ENCODE measurements around the gene IL16. TPM values are rescaled to one million over a fixed set of nuclear protein-coding genes. Genes with fewer than 3 reads are reported as not detected.

Gene IL16
- total RNA-seq, 2 donors from 2014 or later, result 32.3 to 84.1 TPM

DNA sequence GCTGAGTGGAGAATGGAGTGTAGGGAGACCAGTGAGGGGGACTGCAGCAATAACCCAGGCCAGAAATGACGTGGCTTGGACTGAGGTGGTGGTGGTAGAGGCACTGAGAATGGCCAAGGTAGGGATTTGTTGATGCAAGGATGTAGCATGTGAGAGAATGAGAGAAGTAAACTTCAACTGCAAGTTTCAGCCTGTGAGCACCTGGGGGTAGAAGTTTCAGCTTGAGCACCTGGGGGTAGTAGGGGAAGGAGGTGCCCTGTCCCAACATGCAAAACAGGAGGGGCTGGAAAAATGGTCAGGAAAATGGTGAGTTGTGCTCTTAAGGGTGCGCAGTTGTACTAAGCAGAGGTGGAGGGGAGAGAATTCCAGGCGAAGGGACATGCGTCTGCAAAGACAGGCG, 31.0 kb downstream of the IL16 start:
- H3K36me3 Mint-ChIP-seq, result no peaks in the 10 kb centered on the region
- peaks cover 11 to 23% of the 10 kb centered on the region in 2 donors for H3K27me3 Mint-ChIP-seq
- H3K4me3 Mint-ChIP-seq, result no peak overlapping the region
- H3K9me3 Mint-ChIP-seq, result no peaks in the 10 kb centered on the region
- no peaks in the 10 kb centered on the region for H3K4me1 Mint-ChIP-seq (ENCODE audit: low read depth in 2 of 2)
- DNase-seq (ENCODE audit: low spot score), result no peak
- no peak for ATAC-seq
- H3K27ac Mint-ChIP-seq, result no peak overlapping the region

- Mint-ChIP-seq H3K27ac (no peak overlapping the region), H3K4me3 (no peak overlapping the region), H3K9me3 (no peaks in the 10 kb centered on the region), H3K27me3 (peaks cover 10 to 11% of the 10 kb centered on the region in 2 donors), H3K36me3 (no peaks in the 10 kb centered on the region), H3K4me1 (ENCODE audit: low read depth in 2 of 2) (no peaks in the 10 kb centered on the region)
- no peak for ATAC-seq
- DNase-seq (ENCODE audit: low spot score), result no peak
These were observed 32.9 kb downstream of the IL16 start for GRCh38 chr15:81229586-81229985.

DNA sequence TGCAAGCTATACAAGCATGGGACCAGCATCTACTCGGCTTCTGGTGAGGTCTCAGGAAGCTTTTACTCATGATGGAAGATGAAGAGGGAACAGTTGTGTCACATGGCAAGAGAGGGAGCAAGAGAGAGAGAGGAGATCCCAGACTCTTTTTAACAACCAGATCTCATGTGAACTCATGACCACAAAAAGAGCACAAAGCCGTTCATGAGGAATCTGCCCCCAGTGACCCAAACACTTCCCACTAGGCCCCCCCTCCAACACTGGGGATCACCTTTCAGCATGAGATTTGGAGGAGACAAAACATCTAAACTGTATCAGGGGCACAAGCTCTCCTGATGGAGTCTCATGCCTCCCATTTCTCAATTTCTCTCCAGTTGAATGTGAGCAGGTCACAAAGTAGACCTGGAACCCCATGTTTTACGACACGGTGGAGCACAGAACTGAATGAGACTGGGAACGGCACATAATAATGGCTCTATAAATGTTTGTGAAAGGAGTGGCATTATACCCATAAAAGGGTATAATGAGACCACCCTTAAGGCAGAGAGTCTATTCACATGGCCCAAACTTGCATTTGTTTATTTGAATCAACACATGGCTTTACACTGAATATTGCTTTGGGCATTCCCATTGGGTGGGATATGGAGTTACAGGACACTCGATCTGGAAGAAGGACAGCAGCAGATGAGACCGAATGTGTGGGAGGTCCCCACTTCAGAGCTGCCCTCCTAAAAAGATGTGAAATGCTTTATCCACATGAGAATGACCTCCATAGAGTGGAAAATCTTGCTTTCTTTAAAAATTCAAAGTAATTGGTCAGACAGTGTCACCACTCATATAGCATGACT, 38.8 kb downstream of the IL16 start:
- Mint-ChIP-seq H3K27me3 (peaks cover 0 to 2% of the 10 kb centered on the region in 2 donors), H3K4me1 (ENCODE audit: low read depth in 2 of 2) (no peaks in the 10 kb centered on the region), H3K9me3 (no peaks in the 10 kb centered on the region), H3K27ac (no peak overlapping the region), H3K4me3 (no peak overlapping the region), H3K36me3 (no peaks in the 10 kb centered on the region)
- DNase-seq (ENCODE audit: low spot score), result no peak
- ATAC-seq, result no peak

DNA sequence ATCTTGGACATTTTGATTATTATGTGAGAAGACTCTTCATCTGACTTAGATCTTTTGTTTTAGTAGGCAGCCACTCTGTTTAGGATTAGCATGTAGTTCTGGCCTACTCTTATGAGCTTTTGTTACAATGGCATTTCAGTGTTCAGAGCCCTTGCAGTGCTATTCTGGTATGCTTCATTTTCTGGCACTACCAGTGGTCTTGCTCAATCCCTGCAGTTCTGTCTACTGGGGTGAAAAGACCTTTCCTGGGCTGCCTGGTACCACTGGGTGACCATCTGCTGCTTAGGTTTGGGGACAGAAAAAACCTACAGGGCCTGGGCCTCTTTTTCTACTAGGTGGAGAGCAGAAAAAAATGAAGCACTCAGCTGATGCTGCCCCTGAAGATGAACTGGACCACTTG, 42.5 kb downstream of the IL16 start:
- ATAC-seq (no peak), DNase-seq (ENCODE audit: low spot score) (no peak)
- Mint-ChIP-seq H3K27ac (no peak overlapping the region), H3K4me1 (ENCODE audit: low read depth in 2 of 2) (no peaks in the 10 kb centered on the region), H3K9me3 (peaks cover 3% of the 10 kb centered on the region), H3K36me3 (peaks cover 12% of the 10 kb centered on the region), H3K4me3 (no peak overlapping the region), H3K27me3 (peaks cover 0 to under 1% of the 10 kb centered on the region in 2 donors)

DNA sequence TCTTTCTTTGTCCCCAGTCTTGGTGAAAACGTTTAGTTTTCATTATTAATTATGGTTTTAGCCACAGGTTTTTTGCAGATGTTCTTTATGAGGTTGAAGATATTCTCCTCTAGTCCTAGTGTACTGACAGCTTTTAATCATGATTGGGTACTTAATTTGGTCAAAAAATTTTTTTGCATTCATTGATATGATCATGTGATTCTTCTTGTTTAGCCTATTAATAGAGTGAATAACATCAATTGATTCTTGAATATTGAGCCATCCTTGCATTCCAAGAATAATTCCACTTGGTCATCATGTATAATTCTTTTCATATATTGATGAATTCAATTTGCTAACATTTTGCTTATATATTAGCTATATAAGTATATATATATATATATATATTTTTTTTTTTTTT, 46.1 kb downstream of the IL16 start:
- DNase-seq (ENCODE audit: low spot score), result no peak

DNA sequence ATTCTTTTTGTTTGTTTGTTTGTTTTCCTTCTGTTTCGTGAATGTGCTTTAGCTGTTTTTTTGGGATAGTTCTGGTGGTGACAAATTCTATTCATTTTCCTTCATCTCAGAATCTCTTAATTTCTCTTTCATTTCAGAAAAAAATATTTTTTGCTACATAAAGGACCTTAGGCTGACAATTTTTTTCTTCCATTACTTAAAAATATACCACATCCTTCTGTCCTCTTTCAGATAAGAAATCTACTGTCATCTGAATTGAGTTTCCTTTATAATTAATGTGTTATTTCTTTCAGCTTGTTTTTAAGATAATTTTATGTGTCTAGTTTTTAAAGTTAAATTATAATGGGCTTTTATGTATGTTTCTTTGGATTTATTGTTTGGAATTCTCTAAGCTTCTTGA, 47.6 kb downstream of the IL16 start:
- ATAC-seq (no peak), DNase-seq (ENCODE audit: low spot score) (no peak)
- H3K9me3 Mint-ChIP-seq, result peaks cover 3% of the 10 kb centered on the region
- H3K27ac Mint-ChIP-seq, result no peak overlapping the region
- H3K4me3 Mint-ChIP-seq, result no peak overlapping the region
- no peaks in the 10 kb centered on the region for H3K4me1 Mint-ChIP-seq (ENCODE audit: low read depth in 2 of 2)
- H3K36me3 Mint-ChIP-seq, result peaks cover 21% of the 10 kb centered on the region
- H3K27me3 Mint-ChIP-seq, result peaks cover 7 to 50% of the 10 kb centered on the region in 2 donors

More for the DNA sequence above, 46.1 kb downstream of the IL16 start:
- peaks cover 3% of the 10 kb centered on the region for H3K9me3 Mint-ChIP-seq
- H3K4me3 Mint-ChIP-seq, result no peak overlapping the region
- H3K36me3 Mint-ChIP-seq, result peaks cover 21% of the 10 kb centered on the region
- H3K4me1 Mint-ChIP-seq (ENCODE audit: low read depth in 2 of 2), result no peaks in the 10 kb centered on the region
- no peak overlapping the region for H3K27ac Mint-ChIP-seq
- no peak for ATAC-seq
- peaks cover 7 to 36% of the 10 kb centered on the region in 2 donors for H3K27me3 Mint-ChIP-seq

GRCh38 chr15:81253846-81254245, 57.2 kb downstream of the IL16 start:
- Mint-ChIP-seq H3K4me1 (ENCODE audit: low read depth in 2 of 2) (no peaks in the 10 kb centered on the region), H3K27me3 (peaks cover 35 to 59% of the 10 kb centered on the region in 2 donors), H3K36me3 (no peaks in the 10 kb centered on the region), H3K27ac (no peak overlapping the region), H3K9me3 (no peaks in the 10 kb centered on the region), H3K4me3 (no peak overlapping the region)
- ATAC-seq (no peak), DNase-seq (ENCODE audit: low spot score) (no peak)

GRCh38 chr15:81254277-81254915, 57.7 kb downstream of the IL16 start:
- no peaks in the 10 kb centered on the region for H3K36me3 Mint-ChIP-seq
- ATAC-seq (no peak), DNase-seq (ENCODE audit: low spot score) (no peak)
- H3K4me3 Mint-ChIP-seq, result no peak overlapping the region
- H3K4me1 Mint-ChIP-seq (ENCODE audit: low read depth in 2 of 2), result no peaks in the 10 kb centered on the region
- H3K9me3 Mint-ChIP-seq, result no peaks in the 10 kb centered on the region
- no peak overlapping the region for H3K27ac Mint-ChIP-seq
- H3K27me3 Mint-ChIP-seq, result peaks cover 37 to 55% of the 10 kb centered on the region in 2 donors

- Mint-ChIP-seq H3K9me3 (no peaks in the 10 kb centered on the region), H3K27me3 (peaks cover 37 to 50% of the 10 kb centered on the region in 2 donors), H3K4me3 (no peak overlapping the region), H3K27ac (no peak overlapping the region), H3K4me1 (ENCODE audit: low read depth in 2 of 2) (no peaks in the 10 kb centered on the region), H3K36me3 (no peaks in the 10 kb centered on the region)
- ATAC-seq, result no peak
- DNase-seq (ENCODE audit: low spot score), result no peak
These were observed 58.2 kb downstream of the IL16 start for GRCh38 chr15:81254916-81255290.

- Mint-ChIP-seq H3K4me3 (no peak overlapping the region), H3K27me3 (peaks cover 37 to 45% of the 10 kb centered on the region in 2 donors), H3K27ac (no peak overlapping the region), H3K36me3 (no peaks in the 10 kb centered on the region), H3K4me1 (ENCODE audit: low read depth in 2 of 2) (no peaks in the 10 kb centered on the region), H3K9me3 (no peaks in the 10 kb centered on the region)
- no peak for ATAC-seq
- no peak for DNase-seq (ENCODE audit: low spot score)
These were observed 58.8 kb downstream of the IL16 start for GRCh38 chr15:81255315-81255957.

GRCh38 chr15:81255958-81256320, 59.3 kb downstream of the IL16 start:
- no peak for DNase-seq (ENCODE audit: low spot score)
- no peaks in the 10 kb centered on the region for H3K4me1 Mint-ChIP-seq (ENCODE audit: low read depth in 2 of 2)
- no peaks in the 10 kb centered on the region for H3K36me3 Mint-ChIP-seq
- no peak overlapping the region for H3K4me3 Mint-ChIP-seq
- no peaks in the 10 kb centered on the region for H3K9me3 Mint-ChIP-seq
- H3K27me3 Mint-ChIP-seq, result peaks cover 35 to 40% of the 10 kb centered on the region in 2 donors
- no peak for ATAC-seq
- no peak overlapping the region for H3K27ac Mint-ChIP-seq

DNA sequence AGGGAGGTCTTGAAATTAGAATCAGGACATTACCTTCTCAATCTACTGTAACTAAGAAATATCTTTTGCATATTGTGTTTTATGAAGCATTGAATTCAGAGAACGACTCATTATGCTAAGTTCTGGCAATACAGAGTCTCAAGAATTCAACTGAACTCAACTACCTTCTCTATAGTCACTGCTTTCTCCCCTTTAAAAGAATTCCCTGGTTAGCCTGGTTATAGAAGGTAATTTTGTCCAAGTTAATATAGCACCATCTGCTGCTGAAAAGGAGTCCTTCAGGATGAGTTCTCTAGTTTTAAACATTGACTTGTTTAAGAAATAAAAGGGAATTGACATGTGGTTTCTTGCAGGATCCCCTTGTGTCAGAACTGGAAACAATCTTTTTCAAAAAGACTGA, 60.2 kb downstream of the IL16 start:
- Mint-ChIP-seq H3K4me1 (ENCODE audit: low read depth in 2 of 2) (no peaks in the 10 kb centered on the region), H3K27ac (no peak overlapping the region), H3K4me3 (no peak overlapping the region), H3K9me3 (no peaks in the 10 kb centered on the region), H3K36me3 (no peaks in the 10 kb centered on the region), H3K27me3 (peaks cover 29 to 30% of the 10 kb centered on the region in 2 donors)
- ATAC-seq (no peak), DNase-seq (ENCODE audit: low spot score) (no peak)

DNA sequence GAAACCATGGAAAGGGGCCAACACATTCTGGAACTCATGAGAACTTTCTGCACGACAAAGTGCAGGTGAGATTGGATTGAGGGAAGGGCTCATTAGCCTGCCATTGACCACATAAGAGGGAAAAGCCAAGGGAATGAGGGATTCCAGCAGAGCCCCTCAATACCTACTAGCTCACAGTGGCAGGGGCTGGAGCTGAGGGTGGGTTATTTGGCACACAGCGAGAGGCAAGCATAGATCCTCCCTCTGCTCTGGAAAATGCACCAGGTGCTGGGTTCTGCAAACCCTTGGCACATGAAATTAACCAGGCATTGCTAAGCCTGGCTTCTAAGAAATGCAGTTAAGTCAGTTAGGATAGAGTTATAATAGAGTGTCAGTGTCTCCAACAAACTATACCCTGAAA, 60.8 kb downstream of the IL16 start:
- no peaks in the 10 kb centered on the region for H3K36me3 Mint-ChIP-seq
- DNase-seq (ENCODE audit: low spot score) (no peak), ATAC-seq (no peak)
- no peak overlapping the region for H3K4me3 Mint-ChIP-seq
- H3K27ac Mint-ChIP-seq, result no peak overlapping the region
- peaks cover 26% of the 10 kb centered on the region in 2 donors for H3K27me3 Mint-ChIP-seq
- no peaks in the 10 kb centered on the region for H3K9me3 Mint-ChIP-seq
- no peaks in the 10 kb centered on the region for H3K4me1 Mint-ChIP-seq (ENCODE audit: low read depth in 2 of 2)

DNA sequence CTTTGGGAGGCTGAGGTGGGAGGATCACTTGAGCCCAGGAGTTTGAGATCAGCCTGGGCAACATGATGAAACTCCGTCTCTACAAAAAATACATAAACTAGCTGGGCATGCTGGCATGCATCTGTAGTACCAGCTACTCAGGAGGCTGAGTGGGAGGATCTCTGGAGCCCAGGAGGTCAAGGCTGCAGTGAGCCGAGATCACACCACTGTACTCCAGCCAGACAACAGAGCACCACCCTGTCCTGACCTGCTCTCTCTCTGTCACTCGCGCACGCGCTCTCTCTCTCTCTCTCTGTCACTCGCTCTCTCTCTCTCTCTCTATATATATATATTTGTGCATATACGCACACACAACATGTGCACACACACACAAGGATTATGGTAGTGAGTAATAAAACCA, 61.8 kb downstream of the IL16 start:
- H3K9me3 Mint-ChIP-seq, result no peaks in the 10 kb centered on the region
- H3K4me3 Mint-ChIP-seq, result no peak overlapping the region
- H3K4me1 Mint-ChIP-seq (ENCODE audit: low read depth in 2 of 2), result no peaks in the 10 kb centered on the region
- no peak for ATAC-seq
- DNase-seq (ENCODE audit: low spot score), result no peak
- peaks cover 17 to 26% of the 10 kb centered on the region in 2 donors for H3K27me3 Mint-ChIP-seq
- H3K27ac Mint-ChIP-seq, result no peak overlapping the region
- no peaks in the 10 kb centered on the region for H3K36me3 Mint-ChIP-seq

All from natural killer cell treated with Interleukin-12 subunit alpha and Interleukin-12 subunit beta and Interleukin-15 and Interleukin-18, amount 100 ng/mL, for 72 hours (primary cell).